ENCODE data around the gene PIH1D2.
"Not testable (repeated sequence)": the region's sequence is repeated elsewhere in the genome, so short reads cannot be mapped to it uniquely, and the experiment has no call there.

The PIH1D2 gene

GRCh38 chr11:112050721-112051120 lies 23.1 kb downstream of the PIH1D2 start:
- DNase-seq = no peak

DNA sequence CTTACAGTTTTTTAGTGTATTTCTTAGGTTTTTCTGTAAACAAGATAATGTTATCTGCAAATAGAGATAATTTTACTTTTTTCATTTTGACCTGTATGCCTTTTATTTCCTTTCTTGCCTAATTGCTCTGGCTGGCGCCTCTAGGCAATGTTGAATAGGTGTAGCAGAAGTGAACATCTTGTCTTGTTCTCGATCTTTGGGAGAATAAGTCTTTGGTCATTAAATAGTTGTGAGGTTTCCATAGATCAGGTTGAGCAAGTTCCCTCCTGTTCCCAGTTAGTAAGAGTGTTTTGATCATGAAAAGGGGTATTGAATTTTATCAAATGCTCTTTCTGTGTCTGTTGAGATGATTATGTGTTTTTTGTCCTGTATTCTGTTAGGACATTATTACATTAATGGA lies 24.0 kb downstream of the PIH1D2 start:
- DNase-seq = no peak

DNA sequence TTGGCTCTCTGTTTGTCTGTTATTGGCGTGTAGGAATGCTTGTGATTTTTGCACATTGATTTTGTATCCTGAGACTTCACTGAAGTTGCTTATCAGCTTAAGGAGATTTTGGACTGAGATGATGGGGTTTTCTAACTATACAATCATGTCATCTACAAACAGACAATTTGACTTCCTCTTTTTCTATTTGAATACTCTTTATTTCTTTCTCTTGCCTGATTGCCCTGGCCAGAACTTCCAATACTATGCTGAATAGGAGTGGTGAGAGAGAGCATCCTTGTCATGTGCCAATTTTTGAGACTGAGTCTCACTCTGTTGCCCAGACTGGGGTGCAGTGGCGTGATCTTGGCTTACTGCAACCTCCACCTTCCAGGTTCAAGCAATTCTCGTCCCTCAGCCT lies 25.6 kb downstream of the PIH1D2 start:
- DNase-seq = not testable (repeated sequence)

DNA sequence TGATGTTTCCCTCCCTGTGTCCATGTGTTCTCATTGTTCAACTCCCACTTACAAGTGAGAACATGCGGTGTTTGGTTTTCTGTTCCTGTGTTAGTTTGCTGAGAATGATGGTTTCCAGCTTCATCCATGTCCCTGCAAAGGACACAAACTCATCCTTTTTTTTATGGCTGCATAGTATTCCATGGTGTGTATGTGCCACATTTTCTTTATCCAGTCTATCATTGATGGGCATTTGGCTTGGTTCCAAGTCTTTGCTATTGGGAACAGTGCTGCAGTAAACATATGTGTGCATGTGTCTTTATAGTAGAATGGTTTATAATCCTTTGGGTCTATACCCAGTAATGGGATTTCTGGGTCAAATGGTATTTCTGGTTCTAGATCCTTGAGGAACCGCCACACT lies 27.2 kb downstream of the PIH1D2 start:
- DNase-seq = not testable (repeated sequence)

DNA sequence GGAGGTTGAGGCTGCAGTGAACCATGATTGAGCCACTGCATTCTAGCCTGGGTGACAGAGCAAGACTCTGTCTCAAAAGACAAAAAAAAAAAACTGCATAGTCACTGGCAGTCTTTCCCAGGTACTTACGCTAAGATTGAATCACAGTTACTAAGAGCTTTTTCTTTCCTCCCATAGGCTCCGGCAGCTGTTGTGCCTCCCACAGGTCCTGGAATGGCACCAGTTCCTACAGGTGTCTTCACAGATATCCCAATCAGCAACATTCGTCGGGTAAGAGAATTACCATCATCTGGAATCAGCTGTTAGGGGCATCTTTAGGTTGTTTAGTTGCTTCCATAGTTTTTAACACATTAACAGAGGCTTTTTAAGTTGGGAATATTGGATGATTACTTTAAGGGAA lies 28.9 kb downstream of the PIH1D2 start:
- DNase-seq = no peak

- no peak for DNase-seq
Measured at GRCh38 chr11:112042961-112043304, 30.9 kb downstream of the PIH1D2 start.

DNA sequence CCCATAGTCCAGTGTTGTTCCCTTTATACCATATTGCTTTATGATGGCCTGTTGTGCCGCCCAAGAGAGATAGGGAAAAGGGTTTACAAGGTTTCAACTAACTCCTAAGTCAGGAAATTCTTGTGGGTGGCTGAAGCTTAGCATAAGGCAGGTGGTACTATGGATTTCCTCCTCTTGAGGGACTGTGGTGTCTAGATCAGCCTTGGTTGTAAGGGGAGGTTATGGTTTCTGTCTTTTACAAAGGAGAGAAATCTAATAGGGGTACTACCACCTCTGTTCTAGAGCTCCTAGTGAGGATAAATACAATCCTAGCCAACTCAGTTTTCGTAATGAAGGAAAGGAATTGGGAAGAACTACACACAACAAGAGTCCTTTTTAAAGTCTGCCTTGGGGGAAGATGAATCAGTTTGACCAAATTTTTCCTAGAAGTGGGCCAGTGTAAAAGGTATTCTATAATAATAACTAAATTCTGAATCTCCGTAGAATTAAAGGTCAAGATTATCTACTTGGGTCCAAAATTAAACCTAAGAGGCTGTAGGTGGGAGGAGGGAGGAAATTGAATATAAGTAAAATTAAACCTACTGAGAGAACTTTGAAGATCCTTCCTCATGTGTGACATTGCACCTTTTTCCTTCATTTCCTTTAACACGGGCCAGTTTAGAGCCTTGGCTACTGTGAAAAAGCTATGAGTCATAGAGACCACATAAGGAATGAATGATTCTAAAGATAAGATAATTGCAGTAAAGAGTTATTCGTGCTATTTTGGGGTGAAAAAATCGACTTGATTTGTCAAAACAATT lies 31.5 kb downstream of the PIH1D2 start:
- DNase-seq = no peak

- DNase-seq = no peak
Measured at GRCh38 chr11:112037527-112037926, 36.3 kb downstream of the PIH1D2 start.

DNA sequence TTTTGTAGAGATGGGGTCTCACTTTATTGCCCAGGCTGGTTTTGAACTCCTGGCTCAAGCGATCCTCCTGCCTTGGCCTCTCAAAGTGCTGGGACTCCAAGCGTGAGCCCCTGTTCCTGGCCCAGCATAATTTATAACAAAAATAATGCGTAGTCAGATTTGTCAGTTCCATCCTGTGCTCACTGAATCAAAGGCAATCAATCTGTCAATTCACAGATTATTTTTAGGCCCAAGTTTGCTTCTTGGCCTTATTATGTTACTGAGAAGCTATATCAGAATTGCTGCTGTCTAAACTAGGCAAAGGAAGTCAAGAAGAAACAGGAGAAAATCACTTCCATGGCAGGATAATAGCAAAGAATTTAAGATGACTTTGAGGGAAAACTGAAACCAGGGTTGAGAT lies 39.9 kb downstream of the PIH1D2 start:
- DNase-seq = no peak

DNA sequence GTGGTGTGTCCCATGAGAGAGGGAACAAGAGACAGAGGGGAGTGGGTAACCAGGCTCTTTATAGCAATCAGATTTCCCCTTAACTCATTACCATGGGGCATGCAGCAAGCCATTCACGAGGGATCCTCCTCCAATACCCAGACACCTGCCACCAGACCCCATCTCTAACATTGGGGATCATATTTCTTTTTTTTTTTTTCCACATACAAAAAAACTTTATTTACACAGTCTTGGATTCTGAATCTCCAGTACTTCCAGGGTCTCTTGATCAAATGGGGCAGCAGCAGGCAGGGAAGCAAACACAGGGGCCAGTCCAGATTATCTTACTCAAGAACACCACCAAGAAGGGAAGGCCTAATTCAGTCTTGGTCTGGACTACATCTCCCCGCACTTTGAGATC lies 44.4 kb downstream of the PIH1D2 start:
- no peak for DNase-seq

- DNase-seq = not testable (repeated sequence)
Measured at GRCh38 chr11:112026784-112027410, 46.9 kb downstream of the PIH1D2 start.

GRCh38 chr11:112025707-112026106 lies 48.1 kb downstream of the PIH1D2 start:
- DNase-seq = no peak

DNA sequence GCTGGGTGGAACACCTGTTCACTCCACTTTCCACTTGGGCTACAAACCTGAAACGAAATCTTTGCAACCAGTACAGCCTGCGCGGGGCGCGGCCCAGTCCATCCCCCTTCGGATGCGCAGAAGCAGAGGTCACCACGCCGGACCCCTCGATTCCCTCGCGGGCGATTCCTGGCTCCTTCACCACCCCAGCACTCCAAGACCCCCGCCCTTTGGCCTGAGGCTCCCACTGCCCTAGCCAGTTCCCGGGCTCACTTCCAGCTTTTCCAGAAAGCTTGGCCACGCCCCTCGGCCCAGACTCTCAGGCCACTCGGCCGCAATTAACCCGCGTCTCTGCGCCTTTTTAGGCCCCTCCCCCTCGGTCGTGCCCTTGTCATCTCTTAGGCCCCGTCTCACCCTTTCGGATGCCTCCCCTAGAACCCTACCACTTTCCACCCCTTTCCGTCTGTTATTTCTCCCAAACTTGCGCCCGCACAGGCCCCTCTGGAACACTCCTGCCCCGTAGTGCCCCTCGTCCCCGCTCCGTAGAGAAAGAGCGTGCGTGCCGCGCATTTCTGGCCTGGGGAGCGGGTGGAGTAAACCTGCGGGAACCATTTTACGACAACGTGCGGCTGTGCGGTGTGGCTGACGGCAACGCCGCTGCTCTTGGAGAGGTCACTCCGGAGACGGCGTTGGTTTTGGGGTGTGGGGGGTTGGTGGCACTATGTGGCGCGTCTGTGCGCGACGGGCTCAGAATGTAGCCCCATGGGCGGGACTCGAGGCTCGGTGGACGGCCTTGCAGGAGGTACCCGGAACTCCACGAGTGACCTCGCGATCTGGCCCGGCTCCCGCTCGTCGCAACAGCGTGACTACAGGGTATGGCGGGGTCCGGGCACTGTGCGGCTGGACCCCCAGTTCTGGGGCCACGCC lies 48.8 kb downstream of the PIH1D2 start, which contains the start of gene DLAT:
Gene DLAT, plus strand, starts transcription at position 636 of the 906 bp plus-strand sequence. Its CDS starts 65 bp downstream, at position 701.
- peak; percentile 28 for DNase-seq

DNA sequence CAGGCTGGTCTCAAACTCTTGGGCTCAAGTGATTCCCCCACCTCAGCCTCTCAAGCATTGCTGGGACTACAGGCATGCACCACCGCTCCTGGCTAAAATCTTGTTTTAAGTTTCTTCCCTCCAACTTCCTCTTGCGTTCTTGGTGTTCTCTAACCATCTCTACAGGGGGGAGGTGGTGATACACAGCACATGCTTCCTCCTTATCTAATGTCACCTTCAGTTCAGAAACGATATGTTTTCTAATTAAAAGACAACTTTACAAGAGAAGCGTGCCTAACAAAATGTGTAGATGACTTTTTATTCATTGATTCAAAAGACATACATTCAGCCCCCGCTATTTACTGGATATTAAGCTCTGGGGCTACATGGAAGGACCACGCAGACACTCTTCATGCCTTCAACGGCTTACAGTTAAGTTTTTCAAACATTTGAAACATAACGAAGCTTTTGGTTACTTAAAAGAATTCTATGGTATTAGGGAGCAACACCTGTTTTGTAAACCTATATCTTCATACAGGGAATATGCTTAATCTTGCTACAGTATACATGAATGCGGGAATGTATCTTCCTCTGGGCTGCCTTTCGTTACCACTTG lies 49.5 kb downstream of the PIH1D2 start:
- DNase-seq = peak; percentile 38

- no peak for DNase-seq
Measured at GRCh38 chr11:112023104-112023503, 50.7 kb downstream of the PIH1D2 start.

DNA sequence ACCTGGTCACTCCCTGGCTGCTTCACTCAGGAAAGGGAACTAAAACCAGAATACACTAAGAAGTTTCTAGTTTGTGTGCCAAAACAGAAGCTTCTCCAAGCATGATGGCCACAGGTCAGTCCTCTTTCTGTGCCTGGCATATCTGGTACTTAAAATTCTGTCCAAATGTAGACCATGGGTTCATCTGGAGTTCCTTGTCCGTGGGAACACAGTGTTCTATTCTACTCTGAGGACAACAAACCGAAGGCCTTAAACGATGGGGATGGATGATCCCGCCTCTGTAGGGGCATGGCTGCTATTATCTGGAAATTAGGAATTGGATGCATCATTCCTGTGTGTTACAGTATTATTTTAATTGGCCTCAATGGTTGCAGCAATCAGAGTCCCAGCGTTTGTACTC lies 54.8 kb downstream of the PIH1D2 start:
- no peak for DNase-seq
